CD4-positive, alpha-beta T cell treated with Interleukin-4 for 4 hours (primary cell): ENCODE measurements around the gene MYRIP.
"Not testable (repeated sequence)": the region's sequence is repeated elsewhere in the genome, so short reads cannot be mapped to it uniquely, and the experiment has no call there.

Experiments
- DNase-seq: peaks from one replicate; pipeline ENCODE4 v3.0.0-alpha.2; 2020

MYRIP gene

GRCh38 chr3:40044487-40044886 is 235.1 kb downstream of the MYRIP start:
- DNase-seq = no peak

- no peak for DNase-seq
Observed at GRCh38 chr3:40045051-40045450, 235.6 kb downstream of the MYRIP start.

GRCh38 chr3:40046149-40046548 is 236.7 kb downstream of the MYRIP start:
- no peak for DNase-seq

GRCh38 chr3:40047406-40047805 is 238.0 kb downstream of the MYRIP start:
- DNase-seq = no peak

- DNase-seq = no peak
Observed at GRCh38 chr3:40053663-40054062, 244.3 kb downstream of the MYRIP start.

GRCh38 chr3:40054568-40055222 is 245.3 kb downstream of the MYRIP start:
- no peak for DNase-seq

- DNase-seq = no peak
Observed at GRCh38 chr3:40055361-40055760, 246.0 kb downstream of the MYRIP start.

GRCh38 chr3:40055956-40056355 is 246.5 kb downstream of the MYRIP start:
- no peak for DNase-seq

- DNase-seq = no peak
Observed at GRCh38 chr3:40057077-40057476, 247.7 kb downstream of the MYRIP start.

- DNase-seq = no peak
Observed at GRCh38 chr3:40057786-40058185, 248.4 kb downstream of the MYRIP start.

- DNase-seq = no peak
Observed at GRCh38 chr3:40068636-40069035, 259.2 kb downstream of the MYRIP start.

- DNase-seq = no peak
Observed at GRCh38 chr3:40070816-40071215, 261.4 kb downstream of the MYRIP start.

GRCh38 chr3:40071683-40072238 is 262.4 kb downstream of the MYRIP start:
- DNase-seq = no peak

- DNase-seq = no peak
Observed at GRCh38 chr3:40073310-40074007, 264.1 kb downstream of the MYRIP start.

GRCh38 chr3:40077139-40077538 is 267.7 kb downstream of the MYRIP start:
- DNase-seq = not testable (repeated sequence)

GRCh38 chr3:40077828-40078492 is 268.6 kb downstream of the MYRIP start:
- DNase-seq = not testable (repeated sequence)

- no peak for DNase-seq
Observed at GRCh38 chr3:40078590-40078989, 269.2 kb downstream of the MYRIP start.

- no peak for DNase-seq
Observed at GRCh38 chr3:40079203-40079846, 269.9 kb downstream of the MYRIP start.

- DNase-seq = no peak
Observed at GRCh38 chr3:40079847-40080240, 270.4 kb downstream of the MYRIP start.

GRCh38 chr3:40083066-40083465 is 273.7 kb downstream of the MYRIP start:
- no peak for DNase-seq

- DNase-seq = not testable (repeated sequence)
Observed at GRCh38 chr3:40084424-40084823, 275.0 kb downstream of the MYRIP start.

GRCh38 chr3:40086890-40087883 is 277.8 kb downstream of the MYRIP start:
- DNase-seq = no peak
